ENCODE measurements around the gene TTYH1. TPM values are rescaled to one million over a fixed set of nuclear protein-coding genes. Genes with fewer than 3 reads are reported as not detected.
A peak's percentile ranks its signal among the peaks of the same experiment; 100 is the strongest.

The TTYH1 gene
- total and polyA plus RNA-seq, 12 donors, result 0.61 to 4.0 (median 1.6) TPM; not detected in 4

GRCh38 chr19:54456423-54457373 is 41.4 kb downstream of the TTYH1 start:
- TF ChIP-seq POLR2A (IDR thresholded peaks at IDR 0.05), result no peak
- TF ChIP-seq CTCF (IDR thresholded peaks at IDR 0.05), result no peak
- 93 to 96% (median 93%) methylated on average over 30 to 51 of the region's 51 CpGs for WGBS, 4 donors
- no peak overlapping the region for H3K4me3 ChIP-seq
- H3K4me1 ChIP-seq (replicated peaks in 1 of 2), result peaks cover 0 to 14% of the 10 kb centered on the region in 2 donors
- no peaks in the 10 kb centered on the region for H3K9me3 ChIP-seq (replicated peaks in 1 of 3)
- peaks cover 0 to 100% of the 10 kb centered on the region in 2 donors for H3K36me3 ChIP-seq (replicated peaks in 1 of 2)
- no peak for DNase-seq
- H3K27me3 ChIP-seq, result no peaks in the 10 kb centered on the region
- H3K27ac ChIP-seq, result no peak overlapping the region
- intact Hi-C loops (cut with DNase I), result no loop called here

- intact Hi-C loops (cut with DNase I), result no loop called here
- peaks cover 0 to 95% of the 10 kb centered on the region in 2 donors for H3K36me3 ChIP-seq (replicated peaks in 1 of 2)
- TF ChIP-seq POLR2A (IDR thresholded peaks at IDR 0.05), result no peak
- TF ChIP-seq CTCF (IDR thresholded peaks at IDR 0.05), result no peak
- peak overlapping the region in 1 of 5 donors; percentile 73 for H3K27ac ChIP-seq
- H3K4me3 ChIP-seq, result no peak overlapping the region
- no peaks in the 10 kb centered on the region for H3K9me3 ChIP-seq (replicated peaks in 1 of 3)
- peaks cover 11 to 25% of the 10 kb centered on the region in 2 donors for H3K4me1 ChIP-seq (replicated peaks in 1 of 2)
- H3K27me3 ChIP-seq, result no peaks in the 10 kb centered on the region
- DNase-seq, result no peak
- 79 to 86% (median 81%) methylated on average over 36 to 42 of the region's 42 CpGs for WGBS, 4 donors
These were observed 42.7 kb downstream of the TTYH1 start for GRCh38 chr19:54457773-54458647.

GRCh38 chr19:54458648-54459281 is 43.5 kb downstream of the TTYH1 start:
- TF ChIP-seq CTCF (IDR thresholded peaks at IDR 0.05), result no peak
- Histone ChIP-seq H3K9me3 (replicated peaks in 1 of 3) (no peaks in the 10 kb centered on the region), H3K4me1 (replicated peaks in 1 of 2) (peaks cover 11 to 27% of the 10 kb centered on the region in 2 donors), H3K4me3 (no peak overlapping the region), H3K36me3 (replicated peaks in 1 of 2) (peaks cover 0 to 87% of the 10 kb centered on the region in 2 donors), H3K27ac (peak overlapping the region in 2 of 5 donors; percentile 52 to 73), H3K27me3 (no peaks in the 10 kb centered on the region)
- peak in 4 of 7 donors; percentile 25 to 47 (median 39) for DNase-seq
- WGBS, 4 donors, result 77 to 84% (median 82%) methylated on average over 10 to 11 of the region's 11 CpGs
- intact Hi-C loops (cut with DNase I), result no loop called here

Measured in adrenal gland (tissue), 12 donors.